SK-N-MC (cell line): ENCODE results near the gene ERBB4.

ENCODE experiments used
- DNase-seq: peaks from one replicate; pipeline ENCODE4 v3.0.0-alpha.2; 2011; ENCODE audit warnings: low read depth, low spot score
- H3K27ac ChIP-seq: fragments of 200-600 bp; sonication (generic); 2 replicates; pipeline ENCODE4 v1.5.1; 2016; ENCODE audit warnings: mixed run types
- H3K36me3 ChIP-seq: fragments of 200-600 bp; sonication (generic); 2 replicates; pipeline ENCODE4 v1.6.1; 2017; ENCODE audit warnings: antibody characterized with exemption, low read length, mixed read lengths; ENCODE audit not compliant: insufficient read depth
- H3K4me3 ChIP-seq: fragments of 200-600 bp; sonication (generic); 2 replicates; pipeline ENCODE4 v1.5.1; 2016
- H3K9ac ChIP-seq: fragments of 200-600 bp; sonication (generic); 2 replicates; pipeline ENCODE4 v1.8.0; 2017; ENCODE audit warnings: mixed run types, mixed read lengths; ENCODE audit not compliant: insufficient read length
- H3K9me3 ChIP-seq: fragments of 200-600 bp; sonication (generic); 2 replicates; pipeline ENCODE4 v1.6.1; 2017; ENCODE audit warnings: low read depth, mild to moderate bottlenecking, antibody characterized with exemption, low read length, moderate library complexity, mixed read lengths
- EZH2 ChIP-seq: fragments of 200-600 bp; sonication (generic); IDR thresholded peaks from one replicate; pipeline ENCODE4 v1.6.1; 2017; ENCODE audit warnings: antibody characterized with exemption
- FOXP2 ChIP-seq: optimal IDR thresholded peaks from 2 replicates; pipeline ENCODE3; 2011; ENCODE audit warnings: mild to moderate bottlenecking, moderate library complexity; ENCODE audit not compliant: insufficient read depth; ENCODE audit errors: extremely low read length, control extremely low read depth
- POLR2AphosphoS5 ChIP-seq: IDR thresholded peaks from 2 replicates; pipeline ENCODE4 v1.6.1; 2012; ENCODE audit warnings: mild to moderate bottlenecking, low read depth, low read length, borderline replicate concordance

Gene ERBB4

DNA sequence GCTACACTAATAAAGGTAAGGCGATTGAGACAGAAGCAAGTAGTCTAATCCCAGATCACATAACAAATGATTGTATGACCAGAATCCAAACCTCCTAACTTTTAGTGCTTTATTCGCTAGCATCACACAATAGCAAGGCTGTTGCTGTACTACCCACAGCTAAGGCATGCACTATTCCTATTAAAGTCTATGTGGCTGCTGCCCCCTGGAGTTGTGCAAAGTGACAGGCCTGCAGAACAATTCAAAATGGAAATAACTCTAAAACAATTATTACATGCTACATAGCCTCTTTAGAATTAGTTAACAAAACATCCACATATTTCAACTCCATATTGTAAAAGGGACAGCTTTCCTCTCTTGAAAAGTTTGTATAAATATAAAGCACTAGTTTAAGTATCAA lies 6.0 kb downstream of the ERBB4 start:
- DNase-seq: no peak
- Histone ChIP-seq H3K9ac (no peak overlapping the region), H3K36me3 (no peaks in the 10 kb centered on the region), H3K27ac (no peak overlapping the region), H3K9me3 (no peaks in the 10 kb centered on the region), H3K4me3 (no peak overlapping the region)
- no peak for TF ChIP-seq EZH2
- no peak for TF ChIP-seq POLR2AphosphoS5
- no peak for TF ChIP-seq FOXP2

DNA sequence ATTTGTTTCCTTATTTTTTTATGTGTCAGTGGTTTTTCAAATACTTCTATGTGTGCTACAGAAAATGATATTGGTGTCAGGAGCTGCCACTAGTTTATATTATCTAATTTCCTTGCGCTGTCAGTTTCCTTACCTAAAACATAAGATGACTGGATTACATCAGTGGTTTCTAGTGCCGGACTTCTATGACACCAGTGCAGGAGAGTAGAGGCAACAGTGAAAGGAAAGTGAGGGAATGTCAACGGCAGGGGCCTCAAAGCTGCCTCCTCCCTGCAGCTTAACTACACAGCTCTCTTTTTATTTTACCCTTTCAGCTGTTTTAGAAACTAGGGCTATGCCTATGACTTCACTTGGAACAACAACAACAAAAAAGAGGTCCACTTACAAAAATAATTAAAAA lies 6.5 kb downstream of the ERBB4 start:
- TF ChIP-seq FOXP2: no peak
- TF ChIP-seq POLR2AphosphoS5: no peak
- TF ChIP-seq EZH2: no peak
- H3K36me3 ChIP-seq: no peaks in the 10 kb centered on the region
- DNase-seq: no peak
- no peak overlapping the region for H3K9ac ChIP-seq
- H3K4me3 ChIP-seq: no peak overlapping the region
- H3K27ac ChIP-seq: no peak overlapping the region
- no peaks in the 10 kb centered on the region for H3K9me3 ChIP-seq

DNA sequence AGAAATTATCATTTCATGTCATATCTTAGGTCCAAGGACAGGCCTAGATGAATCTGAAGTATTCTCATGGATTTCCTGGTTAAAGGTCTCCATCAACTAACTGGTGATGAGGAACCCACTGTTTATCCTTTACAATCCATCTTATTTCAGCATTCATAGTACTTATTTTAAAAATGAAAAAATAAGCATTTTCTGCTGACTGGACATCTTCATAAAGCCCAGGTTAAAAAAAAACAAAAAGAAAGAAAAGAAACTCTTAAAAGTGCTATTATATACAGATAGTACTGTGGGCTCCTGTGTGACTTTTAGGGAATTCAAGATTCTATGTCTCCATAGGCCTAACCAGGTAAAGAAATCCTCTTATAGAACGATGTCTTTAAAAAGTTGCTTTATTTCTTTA lies 7.1 kb downstream of the ERBB4 start:
- Histone ChIP-seq H3K27ac (peak overlapping the region; percentile 67; the same call in 1 of the 2 replicates), H3K4me3 (peak overlapping the region; percentile 59), H3K9ac (no peak overlapping the region), H3K36me3 (no peaks in the 10 kb centered on the region), H3K9me3 (no peaks in the 10 kb centered on the region)
- no peak for DNase-seq
- TF ChIP-seq EZH2 (no peak), POLR2AphosphoS5 (no peak), FOXP2 (no peak)

DNA sequence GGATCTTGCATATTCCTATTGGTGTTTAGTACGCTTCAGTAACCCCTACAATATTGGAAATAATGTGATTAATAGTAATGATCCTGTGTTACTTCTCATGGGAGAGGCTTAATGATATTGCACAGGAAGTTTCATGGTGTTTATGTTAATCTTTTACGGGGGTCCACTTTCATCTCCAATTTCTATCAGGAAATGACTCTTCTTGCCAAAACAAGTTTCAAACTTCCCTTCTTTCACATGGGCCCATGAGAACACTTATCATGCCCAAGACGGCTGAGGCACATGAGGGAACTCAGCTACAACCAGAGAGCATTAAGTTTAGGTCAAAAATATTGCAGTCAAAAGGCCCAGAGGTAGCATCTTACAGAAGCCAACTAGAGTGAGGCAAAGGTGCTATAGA lies 7.6 kb downstream of the ERBB4 start:
- peak overlapping the region; percentile 59 for H3K4me3 ChIP-seq
- H3K36me3 ChIP-seq: no peaks in the 10 kb centered on the region
- H3K27ac ChIP-seq: peak overlapping the region; percentile 67
- TF ChIP-seq POLR2AphosphoS5: no peak; the same call in 1 of the 2 replicates
- TF ChIP-seq EZH2: no peak
- peak; percentile 23 for TF ChIP-seq FOXP2
- no peak for DNase-seq
- H3K9ac ChIP-seq: no peak overlapping the region
- H3K9me3 ChIP-seq: no peaks in the 10 kb centered on the region

DNA sequence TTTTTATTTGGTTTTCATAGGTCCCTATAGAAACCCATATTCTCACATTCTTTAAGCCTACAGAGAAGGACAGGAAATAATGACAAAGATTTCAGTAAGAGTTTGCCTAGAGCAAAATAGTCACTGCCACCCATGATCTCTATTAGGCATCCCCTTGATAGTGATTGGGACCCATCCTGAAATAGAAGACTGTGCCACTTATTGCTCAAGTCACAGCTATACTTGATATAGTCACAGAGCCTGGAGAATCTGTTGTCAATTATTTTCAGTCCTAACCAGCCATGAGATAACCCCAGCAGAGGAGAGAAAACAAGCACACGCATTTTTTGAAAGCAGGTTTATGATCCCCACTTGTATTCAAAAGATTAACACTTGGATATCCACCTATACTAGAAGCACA lies 8.2 kb downstream of the ERBB4 start:
- H3K36me3 ChIP-seq: no peaks in the 10 kb centered on the region
- no peak for DNase-seq
- H3K4me3 ChIP-seq: peak overlapping the region; percentile 59
- H3K9me3 ChIP-seq: no peaks in the 10 kb centered on the region
- TF ChIP-seq EZH2: no peak
- no peak for TF ChIP-seq FOXP2
- H3K9ac ChIP-seq: no peak overlapping the region
- peak overlapping the region; percentile 67 for H3K27ac ChIP-seq

DNA sequence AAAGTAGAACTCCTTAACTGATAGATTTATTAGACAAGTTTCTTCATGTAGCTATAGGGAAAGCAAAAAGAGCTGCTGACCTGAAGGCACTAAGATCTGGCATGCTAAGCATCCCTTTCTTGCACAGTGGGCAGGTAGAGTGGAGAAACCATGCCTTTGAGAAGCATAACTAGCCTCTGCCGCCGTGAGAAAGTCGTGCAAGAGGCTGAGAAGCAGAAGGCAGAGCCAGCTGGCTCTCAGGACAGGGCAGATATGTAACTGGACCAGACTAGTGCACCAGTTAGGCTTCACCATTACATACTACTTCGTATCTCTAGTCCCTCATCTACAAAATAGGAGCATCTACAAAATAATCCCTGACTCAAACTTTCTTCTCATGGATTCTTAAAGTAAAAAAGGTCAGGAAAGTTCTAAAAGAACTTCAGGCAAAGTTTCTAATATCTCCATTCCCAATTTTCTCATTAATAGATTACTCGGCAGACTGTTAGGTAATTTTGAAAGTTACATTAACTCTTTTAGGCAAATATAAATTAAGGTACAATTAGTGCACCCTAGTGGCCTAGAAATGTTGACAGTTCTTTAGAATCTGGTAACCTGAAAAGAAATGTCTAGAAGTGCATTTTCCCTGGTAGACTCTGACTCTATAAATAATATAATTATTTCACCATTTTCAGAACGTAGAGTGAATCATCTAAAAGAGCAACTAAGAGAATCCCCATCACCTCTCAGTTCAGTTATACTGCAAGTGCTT lies 10.3 kb downstream of the ERBB4 start:
- Histone ChIP-seq H3K27ac (no peak overlapping the region), H3K36me3 (no peaks in the 10 kb centered on the region), H3K4me3 (no peak overlapping the region), H3K9ac (no peak overlapping the region), H3K9me3 (no peaks in the 10 kb centered on the region)
- DNase-seq: no peak
- no peak for TF ChIP-seq EZH2
- no peak for TF ChIP-seq POLR2AphosphoS5
- no peak for TF ChIP-seq FOXP2

DNA sequence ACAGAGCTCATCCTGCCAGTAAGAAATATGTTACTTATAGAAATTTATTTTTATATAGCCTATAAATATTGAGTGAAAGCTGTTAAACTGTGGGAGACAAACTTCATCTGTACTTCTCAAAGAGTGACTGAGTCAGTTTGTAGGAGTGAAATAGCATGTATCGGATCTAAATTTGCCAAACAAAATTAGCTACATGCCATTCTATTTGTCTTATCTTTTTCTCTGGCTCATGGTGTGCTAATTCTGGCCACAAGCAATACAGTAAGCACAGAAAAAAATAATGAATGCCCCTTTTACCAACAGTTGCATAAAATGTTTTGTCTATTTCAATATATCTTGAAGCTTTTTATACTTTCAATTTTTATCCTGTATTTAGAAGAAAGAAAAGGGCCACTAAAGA lies 12.5 kb downstream of the ERBB4 start:
- Histone ChIP-seq H3K4me3 (no peak overlapping the region), H3K27ac (no peak overlapping the region), H3K36me3 (no peaks in the 10 kb centered on the region), H3K9ac (no peak overlapping the region), H3K9me3 (no peaks in the 10 kb centered on the region)
- TF ChIP-seq FOXP2 (no peak), EZH2 (no peak), POLR2AphosphoS5 (no peak)
- no peak for DNase-seq

DNA sequence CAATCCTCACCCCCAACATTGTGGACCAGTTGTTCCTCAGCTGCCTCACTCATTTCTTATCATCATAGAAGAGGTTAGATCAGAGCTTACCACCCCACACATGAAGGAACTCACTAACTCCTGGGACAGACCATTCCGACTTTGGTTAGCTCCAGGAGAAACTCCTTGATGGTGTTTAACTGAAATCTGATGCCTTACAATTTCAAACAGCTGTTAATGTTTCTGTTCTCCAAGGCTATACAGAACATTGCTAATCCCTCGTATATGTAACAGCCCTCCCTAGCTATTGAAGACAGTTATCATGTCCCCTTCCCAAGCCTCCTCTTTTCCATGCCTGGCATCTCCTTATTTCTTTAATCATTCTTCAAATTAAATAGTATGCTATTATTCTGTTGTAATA lies 14.8 kb downstream of the ERBB4 start:
- no peak for DNase-seq
- no peaks in the 10 kb centered on the region for H3K9me3 ChIP-seq
- no peak for TF ChIP-seq EZH2
- no peak for TF ChIP-seq FOXP2
- no peaks in the 10 kb centered on the region for H3K36me3 ChIP-seq
- no peak overlapping the region for H3K4me3 ChIP-seq
- no peak overlapping the region for H3K9ac ChIP-seq
- no peak overlapping the region for H3K27ac ChIP-seq

DNA sequence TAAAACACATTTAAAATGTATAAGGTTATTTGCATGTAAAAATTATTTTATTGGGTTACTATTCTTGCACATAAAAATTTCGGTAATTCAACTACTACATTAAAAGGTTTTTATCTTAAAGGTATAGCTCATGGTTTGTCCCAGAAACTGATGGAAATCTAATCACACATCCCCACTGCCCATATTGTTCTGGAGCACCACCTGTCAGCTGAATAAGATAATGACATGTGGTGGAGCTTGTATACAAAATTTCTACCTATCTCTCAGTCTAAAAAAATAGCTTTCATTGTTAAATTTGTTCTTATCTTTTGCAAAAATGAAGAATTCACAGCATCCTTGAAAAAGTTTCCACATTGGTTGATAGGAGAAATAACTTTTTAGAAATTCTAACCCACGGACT lies 18.3 kb downstream of the ERBB4 start:
- no peak for TF ChIP-seq EZH2
- no peak for TF ChIP-seq POLR2AphosphoS5
- no peak for TF ChIP-seq FOXP2
- no peak overlapping the region for H3K4me3 ChIP-seq
- no peak overlapping the region for H3K9ac ChIP-seq
- no peaks in the 10 kb centered on the region for H3K36me3 ChIP-seq
- H3K27ac ChIP-seq: no peak overlapping the region
- H3K9me3 ChIP-seq: no peaks in the 10 kb centered on the region
- no peak for DNase-seq

DNA sequence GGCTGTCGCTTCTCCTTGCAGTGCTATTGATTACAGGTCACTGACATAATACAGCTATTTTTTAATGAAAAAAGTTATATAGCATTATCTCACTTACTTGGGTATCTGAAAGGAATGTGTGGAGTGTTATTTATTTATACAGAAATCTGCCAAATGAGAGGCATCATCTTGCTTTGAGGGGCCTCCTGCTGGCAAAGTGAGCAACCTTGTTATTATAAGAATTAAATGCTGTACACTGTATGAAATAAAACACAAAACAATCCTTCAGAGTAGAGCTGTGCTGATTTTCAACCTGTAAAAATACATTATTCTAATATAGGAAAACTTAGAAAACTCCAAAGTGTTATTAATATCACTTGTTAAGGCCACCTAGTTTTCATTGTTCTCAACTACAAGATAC lies 20.9 kb downstream of the ERBB4 start:
- no peak for DNase-seq
- TF ChIP-seq FOXP2 (no peak), EZH2 (no peak), POLR2AphosphoS5 (no peak)
- no peak overlapping the region for H3K4me3 ChIP-seq
- no peaks in the 10 kb centered on the region for H3K9me3 ChIP-seq
- no peak overlapping the region for H3K27ac ChIP-seq
- no peak overlapping the region for H3K9ac ChIP-seq
- H3K36me3 ChIP-seq: no peaks in the 10 kb centered on the region
